ENCODE measurements around the gene SLC15A3.

SLC15A3 gene

GRCh38 chr11:60944490-60945294, 7.3 kb downstream of the SLC15A3 start:
- DNase-seq (ENCODE audit: low spot score) = peak; percentile 45
- in situ Hi-C loops (cut with MboI; ENCODE audit: low sequenced_read_pairs, unreplicated experiment) = no loop called here
- peak; percentile 28 for TF ChIP-seq CTCF (IDR thresholded peaks at IDR 0.05; ENCODE audit: borderline replicate concordance, control extremely low read depth, extremely low read depth, insufficient read depth, missing control alignments)

- no peak for DNase-seq (ENCODE audit: low spot score)
- TF ChIP-seq CTCF (IDR thresholded peaks at IDR 0.05; ENCODE audit: borderline replicate concordance, control extremely low read depth, extremely low read depth, insufficient read depth, missing control alignments) = no peak
- in situ Hi-C loops (cut with MboI; ENCODE audit: low sequenced_read_pairs, unreplicated experiment) = no loop called here
These were observed 8.9 kb downstream of the SLC15A3 start for GRCh38 chr11:60942970-60943565.

- in situ Hi-C loops (cut with MboI; ENCODE audit: low sequenced_read_pairs, unreplicated experiment) = no loop called here
- no peak for DNase-seq (ENCODE audit: low spot score)
- TF ChIP-seq CTCF (IDR thresholded peaks at IDR 0.05; ENCODE audit: borderline replicate concordance, control extremely low read depth, extremely low read depth, insufficient read depth, missing control alignments) = no peak
These were observed 9.8 kb downstream of the SLC15A3 start for GRCh38 chr11:60942219-60942618.

GRCh38 chr11:60941371-60942119, 10.4 kb downstream of the SLC15A3 start:
- no peak for DNase-seq (ENCODE audit: low spot score)
- in situ Hi-C loops (cut with MboI; ENCODE audit: low sequenced_read_pairs, unreplicated experiment) = no loop called here
- no peak for TF ChIP-seq CTCF (IDR thresholded peaks at IDR 0.05; ENCODE audit: borderline replicate concordance, control extremely low read depth, extremely low read depth, insufficient read depth, missing control alignments)

GRCh38 chr11:60939855-60940254, 12.1 kb downstream of the SLC15A3 start:
- no peak for DNase-seq (ENCODE audit: low spot score)
- in situ Hi-C loops (cut with MboI; ENCODE audit: low sequenced_read_pairs, unreplicated experiment) = no loop called here
- no peak for TF ChIP-seq CTCF (IDR thresholded peaks at IDR 0.05; ENCODE audit: borderline replicate concordance, control extremely low read depth, extremely low read depth, insufficient read depth, missing control alignments)

- in situ Hi-C loops (cut with MboI; ENCODE audit: low sequenced_read_pairs, unreplicated experiment) = no loop called here
- no peak for TF ChIP-seq CTCF (IDR thresholded peaks at IDR 0.05; ENCODE audit: borderline replicate concordance, control extremely low read depth, extremely low read depth, insufficient read depth, missing control alignments)
- DNase-seq (ENCODE audit: low spot score) = no peak
These were observed 12.7 kb downstream of the SLC15A3 start for GRCh38 chr11:60939301-60939700.
